ENCODE measurements around the gene SINHCAF. TPM values are rescaled to one million over a fixed set of nuclear protein-coding genes. Genes with fewer than 3 reads are reported as not detected.

The SINHCAF gene
- total and polyA plus RNA-seq, 2 experiments from 2014 or later = 581 to 686 TPM

DNA sequence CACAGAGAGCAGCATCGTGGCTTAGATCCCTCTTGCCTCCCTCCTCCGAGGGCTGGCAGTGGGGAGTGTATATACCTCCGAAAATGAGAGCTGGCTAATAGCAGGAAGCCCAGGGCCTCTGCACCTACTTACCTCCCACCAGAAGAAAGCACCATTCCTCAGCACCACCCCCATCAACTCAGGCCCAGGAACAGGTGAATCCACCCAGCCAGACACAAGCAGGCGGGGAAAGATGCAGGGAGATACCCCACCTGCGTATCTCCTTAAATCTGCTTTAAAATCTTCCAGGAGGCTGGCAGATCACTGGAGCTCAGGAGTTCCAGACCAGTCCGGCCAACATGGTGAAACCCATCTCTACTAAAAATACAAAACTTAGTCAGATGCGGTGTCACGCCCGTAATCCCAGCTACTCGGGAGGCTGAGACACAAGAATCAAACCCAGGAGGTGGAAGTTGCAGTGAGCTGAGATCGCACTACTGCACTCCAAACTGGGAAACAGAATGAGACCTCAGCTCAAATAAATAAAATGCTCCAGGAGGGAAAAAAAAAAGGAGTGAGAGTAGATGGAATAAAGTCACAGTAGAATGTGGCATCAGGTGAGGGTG, 93.5 kb downstream of the SINHCAF start:
- Histone ChIP-seq H3K36me3 (ENCODE audit: insufficient read depth) (no peaks in the 10 kb centered on the region), H3K4me2 (no peak overlapping the region), H3K27me3 (ENCODE audit: insufficient read depth) (no peaks in the 10 kb centered on the region), H3K27ac (ENCODE audit: low read depth) (no peak overlapping the region), H3F3A (replicated peaks; ENCODE audit: low read depth) (no peaks in the 10 kb centered on the region), H4K20me1 (replicated peaks; ENCODE audit: insufficient read depth) (no peaks in the 10 kb centered on the region; the same call in 1 of the 2 replicates), H3K9me2 (ENCODE audit: insufficient read depth) (no peaks in the 10 kb centered on the region), H3K4me3 (no peak overlapping the region), H3K79me2 (replicated peaks; ENCODE audit: insufficient read depth) (no peaks in the 10 kb centered on the region), H2AFZ (peak overlapping the region; percentile 52; the same call in 1 of the 2 replicates), H3K4me1 (ENCODE audit: insufficient read depth) (no peaks in the 10 kb centered on the region; the same call in 1 of the 2 replicates)
- Mint-ChIP-seq H3K4me3 (no peak overlapping the region), H3K9me3 (peaks cover 6% of the 10 kb centered on the region; the same call in 2 of the 3 replicates), H3K4me1 (peaks cover 19% of the 10 kb centered on the region), H3K27me3 (ENCODE audit: insufficient read depth, low read depth, poor library complexity) (peaks cover 7% of the 10 kb centered on the region), H3K36me3 (ENCODE audit: low read depth) (peaks cover 5% of the 10 kb centered on the region; the same call in 1 of the 3 replicates), H3K27ac (no peak overlapping the region)
- DNase-seq (ENCODE audit: low spot score) = no peak
- TF ChIP-seq ZNF331 (CRISPR knock-in tag; IDR thresholded peaks at IDR 0.05; ENCODE audit: low read depth) (no peak), POLR2AphosphoS5 (IDR thresholded peaks at IDR 0.05; ENCODE audit: low read depth) (no peak), EZH2 (IDR thresholded peaks at IDR 0.05; ENCODE audit: low read depth, unreplicated experiment) (no peak), CREB1 (CRISPR knock-in tag; IDR thresholded peaks at IDR 0.05; ENCODE audit: low read depth) (no peak), ZNF114 (CRISPR knock-in tag; IDR thresholded peaks at IDR 0.05) (no peak), STAT1 (IDR thresholded peaks at IDR 0.05; ENCODE audit: unreplicated experiment) (no peak), JUNB (IDR thresholded peaks at IDR 0.05; ENCODE audit: unreplicated experiment) (no peak), NANOG (IDR thresholded peaks at IDR 0.05; ENCODE audit: borderline replicate concordance) (no peak), EZH2phosphoT487 (IDR thresholded peaks at IDR 0.05; ENCODE audit: unreplicated experiment) (no peak)
- TF ChIP-seq, protein P1, sequence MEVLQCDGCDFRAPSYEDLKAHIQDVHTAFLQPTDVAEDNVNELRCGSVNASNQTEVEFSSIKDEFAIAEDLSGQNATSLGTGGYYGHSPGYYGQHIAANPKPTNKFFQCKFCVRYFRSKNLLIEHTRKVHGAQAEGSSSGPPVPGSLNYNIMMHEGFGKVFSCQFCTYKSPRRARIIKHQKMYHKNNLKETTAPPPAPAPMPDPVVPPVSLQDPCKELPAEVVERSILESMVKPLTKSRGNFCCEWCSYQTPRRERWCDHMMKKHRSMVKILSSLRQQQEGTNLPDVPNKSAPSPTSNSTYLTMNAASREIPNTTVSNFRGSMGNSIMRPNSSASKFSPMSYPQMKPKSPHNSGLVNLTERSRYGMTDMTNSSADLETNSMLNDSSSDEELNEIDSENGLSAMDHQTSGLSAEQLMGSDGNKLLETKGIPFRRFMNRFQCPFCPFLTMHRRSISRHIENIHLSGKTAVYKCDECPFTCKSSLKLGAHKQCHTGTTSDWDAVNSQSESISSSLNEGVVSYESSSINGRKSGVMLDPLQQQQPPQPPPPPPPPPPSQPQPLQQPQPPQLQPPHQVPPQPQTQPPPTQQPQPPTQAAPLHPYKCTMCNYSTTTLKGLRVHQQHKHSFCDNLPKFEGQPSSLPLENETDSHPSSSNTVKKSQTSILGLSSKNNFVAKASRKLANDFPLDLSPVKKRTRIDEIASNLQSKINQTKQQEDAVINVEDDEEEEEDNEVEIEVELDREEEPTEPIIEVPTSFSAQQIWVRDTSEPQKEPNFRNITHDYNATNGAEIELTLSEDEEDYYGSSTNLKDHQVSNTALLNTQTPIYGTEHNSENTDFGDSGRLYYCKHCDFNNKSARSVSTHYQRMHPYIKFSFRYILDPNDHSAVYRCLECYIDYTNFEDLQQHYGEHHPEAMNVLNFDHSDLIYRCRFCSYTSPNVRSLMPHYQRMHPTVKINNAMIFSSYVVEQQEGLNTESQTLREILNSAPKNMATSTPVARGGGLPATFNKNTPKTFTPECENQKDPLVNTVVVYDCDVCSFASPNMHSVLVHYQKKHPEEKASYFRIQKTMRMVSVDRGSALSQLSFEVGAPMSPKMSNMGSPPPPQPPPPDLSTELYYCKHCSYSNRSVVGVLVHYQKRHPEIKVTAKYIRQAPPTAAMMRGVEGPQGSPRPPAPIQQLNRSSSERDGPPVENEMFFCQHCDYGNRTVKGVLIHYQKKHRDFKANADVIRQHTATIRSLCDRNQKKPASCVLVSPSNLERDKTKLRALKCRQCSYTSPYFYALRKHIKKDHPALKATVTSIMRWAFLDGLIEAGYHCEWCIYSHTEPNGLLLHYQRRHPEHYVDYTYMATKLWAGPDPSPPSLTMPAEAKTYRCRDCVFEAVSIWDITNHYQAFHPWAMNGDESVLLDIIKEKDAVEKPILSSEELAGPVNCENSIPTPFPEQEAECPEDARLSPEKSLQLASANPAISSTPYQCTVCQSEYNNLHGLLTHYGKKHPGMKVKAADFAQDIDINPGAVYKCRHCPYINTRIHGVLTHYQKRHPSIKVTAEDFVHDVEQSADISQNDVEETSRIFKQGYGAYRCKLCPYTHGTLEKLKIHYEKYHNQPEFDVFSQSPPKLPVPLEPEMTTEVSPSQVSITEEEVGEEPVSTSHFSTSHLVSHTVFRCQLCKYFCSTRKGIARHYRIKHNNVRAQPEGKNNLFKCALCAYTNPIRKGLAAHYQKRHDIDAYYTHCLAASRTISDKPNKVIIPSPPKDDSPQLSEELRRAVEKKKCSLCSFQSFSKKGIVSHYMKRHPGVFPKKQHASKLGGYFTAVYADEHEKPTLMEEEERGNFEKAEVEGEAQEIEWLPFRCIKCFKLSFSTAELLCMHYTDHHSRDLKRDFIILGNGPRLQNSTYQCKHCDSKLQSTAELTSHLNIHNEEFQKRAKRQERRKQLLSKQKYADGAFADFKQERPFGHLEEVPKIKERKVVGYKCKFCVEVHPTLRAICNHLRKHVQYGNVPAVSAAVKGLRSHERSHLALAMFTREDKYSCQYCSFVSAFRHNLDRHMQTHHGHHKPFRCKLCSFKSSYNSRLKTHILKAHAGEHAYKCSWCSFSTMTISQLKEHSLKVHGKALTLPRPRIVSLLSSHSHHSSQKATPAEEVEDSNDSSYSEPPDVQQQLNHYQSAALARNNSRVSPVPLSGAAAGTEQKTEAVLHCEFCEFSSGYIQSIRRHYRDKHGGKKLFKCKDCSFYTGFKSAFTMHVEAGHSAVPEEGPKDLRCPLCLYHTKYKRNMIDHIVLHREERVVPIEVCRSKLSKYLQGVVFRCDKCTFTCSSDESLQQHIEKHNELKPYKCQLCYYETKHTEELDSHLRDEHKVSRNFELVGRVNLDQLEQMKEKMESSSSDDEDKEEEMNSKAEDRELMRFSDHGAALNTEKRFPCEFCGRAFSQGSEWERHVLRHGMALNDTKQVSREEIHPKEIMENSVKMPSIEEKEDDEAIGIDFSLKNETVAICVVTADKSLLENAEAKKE (CRISPR knock-in tag; IDR thresholded peaks at IDR 0.05) = no peak
- TF ChIP-seq, protein P2, sequence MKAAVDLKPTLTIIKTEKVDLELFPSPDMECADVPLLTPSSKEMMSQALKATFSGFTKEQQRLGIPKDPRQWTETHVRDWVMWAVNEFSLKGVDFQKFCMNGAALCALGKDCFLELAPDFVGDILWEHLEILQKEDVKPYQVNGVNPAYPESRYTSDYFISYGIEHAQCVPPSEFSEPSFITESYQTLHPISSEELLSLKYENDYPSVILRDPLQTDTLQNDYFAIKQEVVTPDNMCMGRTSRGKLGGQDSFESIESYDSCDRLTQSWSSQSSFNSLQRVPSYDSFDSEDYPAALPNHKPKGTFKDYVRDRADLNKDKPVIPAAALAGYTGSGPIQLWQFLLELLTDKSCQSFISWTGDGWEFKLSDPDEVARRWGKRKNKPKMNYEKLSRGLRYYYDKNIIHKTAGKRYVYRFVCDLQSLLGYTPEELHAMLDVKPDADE (IDR thresholded peaks at IDR 0.05) = no peak
- TF ChIP-seq, protein P3, sequence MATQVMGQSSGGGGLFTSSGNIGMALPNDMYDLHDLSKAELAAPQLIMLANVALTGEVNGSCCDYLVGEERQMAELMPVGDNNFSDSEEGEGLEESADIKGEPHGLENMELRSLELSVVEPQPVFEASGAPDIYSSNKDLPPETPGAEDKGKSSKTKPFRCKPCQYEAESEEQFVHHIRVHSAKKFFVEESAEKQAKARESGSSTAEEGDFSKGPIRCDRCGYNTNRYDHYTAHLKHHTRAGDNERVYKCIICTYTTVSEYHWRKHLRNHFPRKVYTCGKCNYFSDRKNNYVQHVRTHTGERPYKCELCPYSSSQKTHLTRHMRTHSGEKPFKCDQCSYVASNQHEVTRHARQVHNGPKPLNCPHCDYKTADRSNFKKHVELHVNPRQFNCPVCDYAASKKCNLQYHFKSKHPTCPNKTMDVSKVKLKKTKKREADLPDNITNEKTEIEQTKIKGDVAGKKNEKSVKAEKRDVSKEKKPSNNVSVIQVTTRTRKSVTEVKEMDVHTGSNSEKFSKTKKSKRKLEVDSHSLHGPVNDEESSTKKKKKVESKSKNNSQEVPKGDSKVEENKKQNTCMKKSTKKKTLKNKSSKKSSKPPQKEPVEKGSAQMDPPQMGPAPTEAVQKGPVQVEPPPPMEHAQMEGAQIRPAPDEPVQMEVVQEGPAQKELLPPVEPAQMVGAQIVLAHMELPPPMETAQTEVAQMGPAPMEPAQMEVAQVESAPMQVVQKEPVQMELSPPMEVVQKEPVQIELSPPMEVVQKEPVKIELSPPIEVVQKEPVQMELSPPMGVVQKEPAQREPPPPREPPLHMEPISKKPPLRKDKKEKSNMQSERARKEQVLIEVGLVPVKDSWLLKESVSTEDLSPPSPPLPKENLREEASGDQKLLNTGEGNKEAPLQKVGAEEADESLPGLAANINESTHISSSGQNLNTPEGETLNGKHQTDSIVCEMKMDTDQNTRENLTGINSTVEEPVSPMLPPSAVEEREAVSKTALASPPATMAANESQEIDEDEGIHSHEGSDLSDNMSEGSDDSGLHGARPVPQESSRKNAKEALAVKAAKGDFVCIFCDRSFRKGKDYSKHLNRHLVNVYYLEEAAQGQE (IDR thresholded peaks at IDR 0.05; ENCODE audit: unreplicated experiment) = no peak
- TF ChIP-seq, protein P4, sequence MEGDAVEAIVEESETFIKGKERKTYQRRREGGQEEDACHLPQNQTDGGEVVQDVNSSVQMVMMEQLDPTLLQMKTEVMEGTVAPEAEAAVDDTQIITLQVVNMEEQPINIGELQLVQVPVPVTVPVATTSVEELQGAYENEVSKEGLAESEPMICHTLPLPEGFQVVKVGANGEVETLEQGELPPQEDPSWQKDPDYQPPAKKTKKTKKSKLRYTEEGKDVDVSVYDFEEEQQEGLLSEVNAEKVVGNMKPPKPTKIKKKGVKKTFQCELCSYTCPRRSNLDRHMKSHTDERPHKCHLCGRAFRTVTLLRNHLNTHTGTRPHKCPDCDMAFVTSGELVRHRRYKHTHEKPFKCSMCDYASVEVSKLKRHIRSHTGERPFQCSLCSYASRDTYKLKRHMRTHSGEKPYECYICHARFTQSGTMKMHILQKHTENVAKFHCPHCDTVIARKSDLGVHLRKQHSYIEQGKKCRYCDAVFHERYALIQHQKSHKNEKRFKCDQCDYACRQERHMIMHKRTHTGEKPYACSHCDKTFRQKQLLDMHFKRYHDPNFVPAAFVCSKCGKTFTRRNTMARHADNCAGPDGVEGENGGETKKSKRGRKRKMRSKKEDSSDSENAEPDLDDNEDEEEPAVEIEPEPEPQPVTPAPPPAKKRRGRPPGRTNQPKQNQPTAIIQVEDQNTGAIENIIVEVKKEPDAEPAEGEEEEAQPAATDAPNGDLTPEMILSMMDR (conservative IDR thresholded peaks at IDR 0.05; ENCODE audit: low read depth in 2 of 2) = no peak
- ATAC-seq = no peak
